ENCODE results near the gene COA3.

COA3 gene

DNA sequence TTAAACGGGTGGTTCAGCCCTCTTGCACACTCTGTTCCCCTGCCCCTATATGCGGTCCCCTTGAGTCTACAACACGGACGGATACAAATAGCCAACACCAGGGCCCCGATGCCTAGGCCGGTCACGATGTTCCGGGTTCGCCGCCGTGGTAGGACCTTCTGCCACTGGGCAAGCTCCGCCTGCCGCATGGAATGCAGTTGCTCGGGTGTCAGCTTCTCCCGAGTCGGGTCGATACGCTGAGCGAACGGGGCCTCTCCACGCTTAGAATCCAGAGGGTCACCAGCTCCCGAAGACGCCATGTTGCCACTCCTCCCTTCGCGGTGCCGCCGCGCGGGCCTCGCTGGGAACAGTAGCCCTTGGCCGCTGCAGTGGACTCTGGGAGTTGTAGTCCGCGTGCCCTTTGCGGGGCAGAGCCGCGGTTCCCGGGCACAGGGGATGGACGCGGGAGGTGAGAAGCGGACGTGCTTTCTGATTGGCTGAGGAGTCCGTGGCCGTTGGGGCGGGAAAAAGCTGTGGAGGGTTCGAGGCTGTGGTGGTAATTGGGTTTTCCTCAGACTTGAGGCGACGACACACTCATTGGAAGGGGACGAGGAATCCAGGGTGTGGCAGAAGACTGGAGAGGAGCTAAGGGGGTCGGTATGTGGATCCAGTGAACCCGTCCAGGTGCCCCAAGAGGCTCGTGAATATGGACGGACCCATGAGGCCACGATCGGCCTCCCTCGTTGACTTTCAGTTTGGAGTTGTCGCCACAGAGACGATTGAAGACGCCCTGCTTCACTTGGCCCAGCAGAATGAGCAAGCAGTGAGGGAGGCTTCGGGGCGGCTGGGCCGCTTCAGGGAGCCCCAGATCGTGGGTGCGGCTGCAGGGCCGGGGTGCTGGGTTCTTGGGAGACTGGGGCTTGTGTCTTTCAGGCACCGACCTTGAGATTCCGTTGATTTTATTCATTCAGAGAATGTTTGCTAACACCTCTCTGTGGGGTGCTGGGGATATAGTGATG lies at the start of gene COA3, which contains the start of gene CNTD1:
Gene COA3 (minus strand): TSS at position 322 of the 998 bp plus-strand sequence. CDS start 23 bp downstream, at position 299.
Gene CNTD1 (plus strand): TSS at position 479 of the 998 bp plus-strand sequence. CDS start 207 bp downstream, at position 686.
- Mint-ChIP-seq H3K27ac (peak within 1 kb of the TSS; percentile 73), H3K4me3 (peak within 1 kb of the TSS; percentile 91), H3K27me3 (ENCODE audit: low read depth) (peaks cover 16% of the 10 kb centered on the region), H3K4me1 (ENCODE audit: low read depth) (peaks cover 17% of the 10 kb centered on the region), H3K36me3 (ENCODE audit: low read depth) (peaks cover 5% of the 10 kb centered on the region), H3K9me3 (no peaks in the 10 kb centered on the region)

DNA sequence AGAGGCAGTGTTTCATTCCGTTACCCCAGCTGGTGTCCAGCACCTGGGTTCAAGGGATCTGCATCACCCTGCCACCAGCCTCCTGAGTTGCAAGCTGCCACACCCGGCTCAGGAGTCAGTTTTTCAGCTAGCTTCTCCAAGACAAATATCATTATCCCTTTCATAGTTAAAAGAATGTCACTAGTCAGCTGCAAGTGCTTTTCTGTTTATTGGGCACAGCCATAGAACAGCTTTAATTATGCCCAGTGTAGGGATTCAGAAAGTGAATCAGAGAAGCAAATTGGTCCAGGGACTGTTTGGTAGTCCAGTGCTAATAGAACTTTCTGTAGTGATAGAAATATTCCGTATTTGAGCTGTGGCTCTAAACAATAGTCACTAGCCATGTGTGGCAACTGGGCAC lies 49.6 kb upstream of the COA3 start:
- Mint-ChIP-seq H3K4me3 (no peak overlapping the region), H3K4me1 (ENCODE audit: low read depth) (peaks cover 4% of the 10 kb centered on the region), H3K27me3 (ENCODE audit: low read depth) (no peaks in the 10 kb centered on the region), H3K36me3 (ENCODE audit: low read depth) (peaks cover 17% of the 10 kb centered on the region), H3K9me3 (no peaks in the 10 kb centered on the region), H3K27ac (no peak overlapping the region)

GRCh38 chr17:42846594-42847280 lies 48.2 kb upstream of the COA3 start:
- Mint-ChIP-seq H3K27me3 (ENCODE audit: low read depth) (no peaks in the 10 kb centered on the region), H3K4me1 (ENCODE audit: low read depth) (peaks cover 8% of the 10 kb centered on the region), H3K4me3 (no peak overlapping the region), H3K36me3 (ENCODE audit: low read depth) (peaks cover 31% of the 10 kb centered on the region), H3K9me3 (no peaks in the 10 kb centered on the region), H3K27ac (no peak overlapping the region)

DNA sequence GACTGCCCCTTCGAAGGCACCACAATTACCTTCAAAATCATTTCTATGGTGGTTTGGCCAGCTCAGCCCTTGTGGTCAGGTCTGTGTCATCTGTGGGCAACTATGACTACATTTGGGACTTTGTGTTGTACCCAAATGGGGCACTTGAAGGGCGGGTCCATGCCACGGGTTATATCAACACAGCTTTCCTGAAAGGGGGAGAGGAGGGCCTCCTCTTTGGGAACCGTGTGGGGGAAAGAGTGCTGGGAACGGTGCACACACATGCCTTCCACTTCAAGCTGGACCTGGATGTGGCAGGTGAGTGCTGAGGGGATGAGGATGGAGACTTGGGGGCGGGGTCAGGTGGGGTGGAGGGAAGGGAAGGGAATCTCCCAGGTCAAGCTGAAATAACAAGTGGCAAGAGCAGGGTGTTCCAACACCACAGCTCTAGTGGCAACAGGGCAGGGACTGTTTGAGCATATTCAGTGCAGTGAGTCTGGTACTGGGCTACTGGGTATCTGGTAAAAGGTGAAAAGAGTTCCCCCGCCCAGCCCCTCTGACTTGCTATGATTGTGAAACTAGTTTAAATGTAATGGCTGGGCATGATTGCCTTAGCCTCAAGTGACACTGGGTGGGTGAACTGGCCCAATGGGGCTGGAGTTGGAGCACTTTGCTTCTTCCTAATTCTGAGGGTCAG lies 47.6 kb upstream of the COA3 start:
- Mint-ChIP-seq H3K27ac (peak overlapping the region; percentile 19), H3K9me3 (no peaks in the 10 kb centered on the region), H3K27me3 (ENCODE audit: low read depth) (no peaks in the 10 kb centered on the region), H3K36me3 (ENCODE audit: low read depth) (peaks cover 36% of the 10 kb centered on the region), H3K4me3 (no peak overlapping the region), H3K4me1 (ENCODE audit: low read depth) (peaks cover 8% of the 10 kb centered on the region)

DNA sequence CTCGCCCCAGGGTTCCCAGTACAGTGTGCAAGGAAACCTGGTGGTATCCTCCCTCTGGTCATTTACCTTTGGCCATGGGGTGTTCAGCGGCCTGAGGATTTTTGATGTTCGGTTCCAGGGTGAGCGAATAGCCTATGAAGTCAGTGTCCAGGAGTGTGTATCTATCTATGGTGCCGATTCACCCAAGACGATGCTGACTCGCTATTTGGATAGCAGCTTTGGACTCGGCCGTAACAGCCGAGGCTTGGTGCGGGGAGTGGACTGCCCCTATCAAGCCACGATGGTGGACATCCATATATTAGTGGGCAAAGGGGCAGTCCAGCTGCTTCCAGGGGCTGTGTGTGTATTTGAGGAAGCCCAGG lies 47.0 kb upstream of the COA3 start:
- H3K36me3 Mint-ChIP-seq (ENCODE audit: low read depth): peaks cover 36% of the 10 kb centered on the region
- no peak overlapping the region for H3K4me3 Mint-ChIP-seq
- H3K27ac Mint-ChIP-seq: no peak overlapping the region
- no peaks in the 10 kb centered on the region for H3K9me3 Mint-ChIP-seq
- peaks cover 8% of the 10 kb centered on the region for H3K4me1 Mint-ChIP-seq (ENCODE audit: low read depth)
- no peaks in the 10 kb centered on the region for H3K27me3 Mint-ChIP-seq (ENCODE audit: low read depth)

DNA sequence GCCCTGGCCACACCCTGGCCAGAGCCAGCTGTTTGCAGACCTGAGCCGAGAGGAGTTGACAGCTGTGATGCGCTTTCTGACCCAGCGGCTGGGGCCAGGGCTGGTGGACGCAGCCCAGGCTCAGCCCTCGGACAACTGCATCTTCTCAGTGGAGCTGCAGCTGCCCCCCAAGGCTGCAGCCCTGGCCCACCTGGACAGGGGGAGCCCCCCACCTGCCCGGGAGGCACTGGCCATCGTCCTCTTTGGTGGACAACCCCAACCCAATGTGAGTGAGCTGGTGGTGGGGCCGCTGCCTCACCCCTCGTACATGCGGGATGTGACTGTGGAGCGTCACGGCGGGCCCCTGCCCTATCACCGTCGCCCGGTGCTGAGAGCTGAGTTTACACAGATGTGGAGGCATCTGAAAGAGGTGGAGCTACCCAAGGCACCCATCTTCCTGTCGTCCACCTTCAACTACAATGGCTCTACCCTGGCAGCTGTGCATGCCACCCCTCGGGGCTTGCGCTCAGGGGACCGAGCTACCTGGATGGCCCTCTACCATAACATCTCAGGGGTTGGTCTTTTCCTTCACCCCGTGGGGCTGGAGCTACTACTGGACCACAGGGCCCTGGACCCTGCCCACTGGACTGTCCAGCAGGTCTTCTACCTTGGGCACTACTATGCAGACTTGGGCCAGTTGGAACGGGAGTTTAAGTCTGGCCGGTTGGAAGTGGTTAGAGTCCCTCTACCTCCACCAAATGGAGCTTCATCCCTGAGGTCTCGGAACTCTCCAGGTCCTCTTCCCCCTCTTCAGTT lies 46.5 kb upstream of the COA3 start:
- Mint-ChIP-seq H3K4me1 (ENCODE audit: low read depth) (peaks cover 8% of the 10 kb centered on the region), H3K36me3 (ENCODE audit: low read depth) (peaks cover 36% of the 10 kb centered on the region), H3K27ac (no peak overlapping the region), H3K27me3 (ENCODE audit: low read depth) (no peaks in the 10 kb centered on the region), H3K4me3 (no peak overlapping the region), H3K9me3 (no peaks in the 10 kb centered on the region)

GRCh38 chr17:42844271-42844670 lies 45.8 kb upstream of the COA3 start, which contains the start of gene AOC2:
AOC2 (plus strand) TSS chr17:42844580; CDS start chr17:42844627, 47 bp downstream.
- no peak within 1 kb of the TSS for H3K4me3 Mint-ChIP-seq
- peaks cover 8% of the 10 kb centered on the region for H3K4me1 Mint-ChIP-seq (ENCODE audit: low read depth)
- no peaks in the 10 kb centered on the region for H3K27me3 Mint-ChIP-seq (ENCODE audit: low read depth)
- no peak within 1 kb of the TSS for H3K27ac Mint-ChIP-seq
- peaks cover 39% of the 10 kb centered on the region for H3K36me3 Mint-ChIP-seq (ENCODE audit: low read depth)
- H3K9me3 Mint-ChIP-seq: no peaks in the 10 kb centered on the region

GRCh38 chr17:42843358-42843934 lies 44.9 kb upstream of the COA3 start:
- H3K9me3 Mint-ChIP-seq: no peaks in the 10 kb centered on the region
- H3K4me1 Mint-ChIP-seq (ENCODE audit: low read depth): peaks cover 8% of the 10 kb centered on the region
- no peak overlapping the region for H3K4me3 Mint-ChIP-seq
- no peaks in the 10 kb centered on the region for H3K27me3 Mint-ChIP-seq (ENCODE audit: low read depth)
- H3K27ac Mint-ChIP-seq: no peak overlapping the region
- peaks cover 47% of the 10 kb centered on the region for H3K36me3 Mint-ChIP-seq (ENCODE audit: low read depth)

DNA sequence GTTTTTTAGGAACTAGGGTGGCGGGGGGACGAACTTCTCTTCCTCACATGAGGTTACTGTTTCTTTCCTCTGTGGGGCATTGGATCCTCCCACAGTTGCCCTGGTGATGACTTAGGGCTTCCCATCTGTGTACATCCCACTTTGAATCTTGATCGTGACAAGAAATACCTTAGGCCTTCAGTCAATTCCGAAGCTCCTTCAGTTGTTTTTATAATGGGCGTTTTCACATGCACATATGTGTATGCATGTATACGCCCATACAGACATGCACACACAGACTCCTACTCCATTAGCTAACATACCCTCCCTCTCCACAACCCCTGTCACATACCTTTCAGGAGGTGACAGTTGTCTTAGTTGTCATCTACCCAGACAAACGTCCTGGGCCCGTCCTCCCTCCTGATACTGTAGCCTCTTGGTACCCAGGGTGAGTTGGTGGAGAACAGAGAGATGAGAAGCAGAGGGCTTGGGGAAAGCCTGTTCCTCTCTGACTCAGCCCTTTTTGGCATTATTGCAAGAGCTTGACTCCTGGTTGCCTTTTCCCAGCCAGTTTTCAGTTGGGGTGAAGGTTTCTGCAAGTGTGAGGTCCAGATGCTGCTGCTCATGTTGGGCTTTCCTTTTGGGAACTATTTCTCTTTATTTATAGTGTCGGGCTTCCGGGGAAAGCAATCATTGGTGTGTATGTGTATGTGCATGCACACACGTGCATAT lies 43.6 kb upstream of the COA3 start:
- H3K4me3 Mint-ChIP-seq: no peak overlapping the region

DNA sequence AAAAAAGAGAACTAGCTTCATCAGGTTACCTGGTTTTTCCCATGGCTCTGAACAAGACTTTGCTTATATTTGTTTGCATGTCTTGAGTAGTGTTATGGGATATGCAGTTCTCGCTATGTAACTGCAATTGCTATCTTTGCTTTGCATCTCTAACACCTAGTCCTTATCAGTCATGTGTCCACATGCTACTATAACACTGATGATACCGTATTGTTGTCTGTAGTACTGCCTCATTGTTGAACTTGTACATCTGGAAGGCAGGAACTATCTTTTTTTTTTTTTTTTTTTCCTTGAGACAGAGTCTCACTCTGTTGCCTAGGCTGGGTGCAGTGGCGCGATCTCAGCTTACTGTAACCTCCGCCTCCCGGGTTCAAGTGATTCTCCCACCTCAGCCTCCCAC lies 37.2 kb upstream of the COA3 start:
- Mint-ChIP-seq H3K36me3 (ENCODE audit: low read depth) (peaks cover 33% of the 10 kb centered on the region), H3K27me3 (ENCODE audit: low read depth) (no peaks in the 10 kb centered on the region), H3K4me1 (ENCODE audit: low read depth) (peaks cover 19% of the 10 kb centered on the region), H3K4me3 (no peak overlapping the region), H3K9me3 (no peaks in the 10 kb centered on the region), H3K27ac (no peak overlapping the region)

More for the DNA sequence above, 43.6 kb upstream of the COA3 start:
- Mint-ChIP-seq H3K9me3 (no peaks in the 10 kb centered on the region), H3K27ac (no peak overlapping the region), H3K4me1 (ENCODE audit: low read depth) (peaks cover 8% of the 10 kb centered on the region), H3K27me3 (ENCODE audit: low read depth) (no peaks in the 10 kb centered on the region), H3K36me3 (ENCODE audit: low read depth) (peaks cover 56% of the 10 kb centered on the region)

GRCh38 chr17:42833767-42834422 lies 35.4 kb upstream of the COA3 start:
- Mint-ChIP-seq H3K9me3 (no peaks in the 10 kb centered on the region), H3K27ac (peak overlapping the region; percentile 97), H3K36me3 (ENCODE audit: low read depth) (peaks cover 26% of the 10 kb centered on the region), H3K4me1 (ENCODE audit: low read depth) (peaks cover 19% of the 10 kb centered on the region), H3K4me3 (peak overlapping the region; percentile 93), H3K27me3 (ENCODE audit: low read depth) (peaks cover 5% of the 10 kb centered on the region)

- H3K4me1 Mint-ChIP-seq (ENCODE audit: low read depth): peaks cover 20% of the 10 kb centered on the region
- peaks cover 21% of the 10 kb centered on the region for H3K36me3 Mint-ChIP-seq (ENCODE audit: low read depth)
- H3K27ac Mint-ChIP-seq: peak within 1 kb of the TSS; percentile 97
- no peaks in the 10 kb centered on the region for H3K9me3 Mint-ChIP-seq
- H3K27me3 Mint-ChIP-seq (ENCODE audit: low read depth): peaks cover 9% of the 10 kb centered on the region
- peak within 1 kb of the TSS; percentile 93 for H3K4me3 Mint-ChIP-seq
Measured at GRCh38 chr17:42832934-42833766, 34.6 kb upstream of the COA3 start, which contains the start of gene PSME3. PSME3 (plus strand) TSS chr17:42833397; CDS start chr17:42833632, 235 bp downstream.

All from T-helper 1 cell treated with Interleukin-12 subunit alpha and Interleukin-12 subunit beta and Interleukin-4 antibody, amounts not matched to agents 30 μg/mL and 1 μg/mL, for 36 hours (primary cell).